NCI-H2029 (cell line): Measurements from ENCODE around the gene WDFY2.
A peak's percentile ranks its signal among the peaks of the same experiment; 100 is the strongest.
"Not testable (repeated sequence)": the region's sequence is repeated elsewhere in the genome, so short reads cannot be mapped to it uniquely, and the experiment has no call there.

Experiments
- DNase-seq: peaks from one replicate; lab custom pipeline; 2025; lab: John Stamatoyannopoulos, UW

Gene WDFY2

DNA sequence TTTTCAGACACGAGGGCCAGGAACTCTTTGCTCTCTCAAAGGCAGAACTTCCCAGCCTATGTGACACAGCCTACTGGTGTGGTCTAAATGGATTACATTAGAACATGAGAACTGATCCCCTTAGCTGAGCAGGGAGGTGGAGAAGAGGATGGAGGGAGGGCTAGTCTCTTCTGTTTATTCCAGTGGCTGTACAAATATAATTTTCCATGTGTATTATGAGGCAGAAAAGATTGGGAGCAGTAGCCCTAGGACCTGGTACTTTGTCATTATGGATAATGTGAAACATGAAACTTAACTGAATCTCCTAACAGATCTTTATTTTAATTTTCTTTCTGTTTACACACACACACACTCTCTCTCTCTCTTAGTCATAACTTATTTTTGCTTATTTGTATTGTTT, 82.1 kb downstream of the WDFY2 start:
- DNase-seq: no peak

DNA sequence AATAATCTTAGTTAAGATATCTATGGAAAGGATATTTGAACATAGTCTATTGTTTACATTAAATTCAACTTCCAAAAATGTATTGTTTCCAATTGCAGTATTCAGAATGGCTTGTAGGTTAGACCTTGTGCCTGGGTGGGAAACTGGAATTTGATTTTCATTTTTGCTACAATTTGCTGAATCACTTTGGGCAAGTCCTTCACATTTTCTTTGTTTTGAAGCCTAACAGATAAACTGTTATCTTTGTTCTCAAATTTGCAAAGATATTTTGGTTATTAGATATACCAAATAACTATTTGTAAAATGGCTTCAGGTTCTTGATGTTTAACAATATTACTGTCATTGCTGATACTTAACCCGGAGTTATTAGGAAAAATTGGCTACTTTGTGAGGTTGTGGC, 82.6 kb downstream of the WDFY2 start:
- DNase-seq: no peak

DNA sequence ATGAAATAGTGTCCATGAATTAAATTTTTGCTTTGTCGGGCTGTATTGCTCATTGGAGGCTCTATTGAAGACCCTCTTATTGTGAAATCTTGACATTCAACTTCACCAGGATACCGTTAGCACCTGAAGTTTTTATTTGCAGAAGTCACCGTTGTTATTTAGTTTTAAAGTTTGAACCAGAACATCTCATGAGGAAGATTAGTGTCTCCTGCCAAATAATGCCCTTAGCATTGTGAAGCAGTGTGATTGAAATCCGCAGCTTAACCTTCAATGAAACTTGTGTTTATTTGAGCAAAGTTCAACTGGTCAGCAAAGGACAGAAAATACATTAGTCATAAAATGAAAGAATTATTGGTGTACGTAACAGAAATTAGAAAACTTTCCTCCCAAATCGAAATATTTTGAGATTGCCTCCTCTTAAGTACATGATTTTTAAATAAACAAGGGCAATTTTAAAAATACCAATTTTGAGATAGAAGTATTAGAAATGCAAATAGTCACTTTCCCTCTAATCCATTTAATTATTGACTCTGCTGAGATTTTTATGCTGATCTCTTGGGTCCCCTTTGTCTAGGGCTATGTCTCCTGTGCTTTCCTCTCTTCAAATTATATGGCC, 84.4 kb downstream of the WDFY2 start:
- DNase-seq: no peak

DNA sequence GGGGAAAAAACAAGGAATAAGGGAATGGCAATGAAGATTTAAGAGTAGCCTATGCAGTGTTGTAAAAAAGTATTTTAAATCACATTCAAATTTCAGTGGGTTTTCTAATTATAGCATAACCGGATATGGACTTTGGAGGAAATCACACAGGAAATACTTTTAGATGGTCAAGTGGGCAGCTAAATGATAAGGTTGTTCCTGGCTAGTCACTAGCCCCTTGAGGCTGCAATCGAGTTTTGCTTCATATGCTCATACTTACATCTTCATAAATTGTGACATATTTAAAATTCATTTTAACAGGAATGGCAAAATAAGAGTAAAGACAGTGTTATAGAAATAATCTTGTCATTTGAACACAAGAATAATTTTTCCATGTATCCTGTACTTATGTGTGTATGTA, 88.9 kb downstream of the WDFY2 start:
- no peak for DNase-seq

DNA sequence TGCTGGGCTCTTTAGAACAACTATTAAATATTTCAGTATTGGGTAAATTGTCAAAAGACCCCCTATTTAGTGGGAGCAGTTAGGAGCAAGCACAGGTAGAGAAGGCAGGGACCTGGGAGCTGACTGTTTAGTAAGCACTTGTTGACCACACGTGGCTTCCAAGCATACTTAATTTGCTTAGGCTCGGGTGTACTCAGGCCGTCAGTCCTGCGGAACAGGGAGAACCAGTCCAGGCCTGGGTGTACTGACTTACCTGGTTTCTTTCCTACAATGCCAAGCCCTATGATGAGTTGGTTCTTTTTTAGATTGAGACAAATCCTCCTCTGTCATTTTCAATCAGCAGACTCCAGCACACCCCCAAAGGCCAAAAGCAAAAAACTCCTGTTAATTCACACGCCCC, 90.0 kb downstream of the WDFY2 start:
- DNase-seq: peak; percentile 64

DNA sequence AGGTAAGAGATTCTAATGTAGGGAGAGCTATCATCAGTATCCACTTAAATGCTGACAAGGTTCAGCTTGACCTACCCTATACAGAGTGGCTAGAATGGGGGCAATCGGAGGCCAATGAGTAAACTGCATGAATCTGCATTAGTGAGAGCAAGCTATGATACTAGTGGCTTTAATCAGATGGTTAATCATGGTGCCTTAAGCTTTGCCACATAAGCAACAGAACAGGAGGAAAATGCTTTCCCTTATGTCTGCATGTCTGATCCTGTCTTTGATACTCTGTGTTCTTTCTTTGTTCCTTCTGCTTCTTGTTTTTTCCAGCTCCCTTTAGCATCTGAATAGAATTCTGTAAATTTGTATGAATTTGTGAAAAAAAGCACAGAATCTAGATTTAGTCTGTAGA, 91.1 kb downstream of the WDFY2 start:
- no peak for DNase-seq

DNA sequence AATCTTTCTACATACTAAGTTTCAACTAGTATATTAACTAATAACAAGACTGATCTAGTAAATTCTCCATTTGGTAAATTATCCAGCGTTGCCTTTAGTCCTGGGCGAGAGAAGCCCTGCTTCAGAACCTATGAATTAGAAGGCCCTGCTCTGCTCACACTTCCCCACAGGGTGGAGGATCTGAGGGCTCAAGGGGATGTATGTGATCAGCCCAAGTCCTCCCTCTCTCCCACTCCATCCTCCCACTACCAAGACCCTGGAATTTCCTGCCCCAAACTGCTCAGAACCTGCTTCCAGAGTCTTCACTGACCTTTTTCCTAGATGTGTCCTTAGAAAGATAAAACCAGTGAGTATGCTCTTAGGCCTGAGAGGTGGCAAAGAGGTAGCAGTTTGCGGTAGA, 91.6 kb downstream of the WDFY2 start:
- no peak for DNase-seq

DNA sequence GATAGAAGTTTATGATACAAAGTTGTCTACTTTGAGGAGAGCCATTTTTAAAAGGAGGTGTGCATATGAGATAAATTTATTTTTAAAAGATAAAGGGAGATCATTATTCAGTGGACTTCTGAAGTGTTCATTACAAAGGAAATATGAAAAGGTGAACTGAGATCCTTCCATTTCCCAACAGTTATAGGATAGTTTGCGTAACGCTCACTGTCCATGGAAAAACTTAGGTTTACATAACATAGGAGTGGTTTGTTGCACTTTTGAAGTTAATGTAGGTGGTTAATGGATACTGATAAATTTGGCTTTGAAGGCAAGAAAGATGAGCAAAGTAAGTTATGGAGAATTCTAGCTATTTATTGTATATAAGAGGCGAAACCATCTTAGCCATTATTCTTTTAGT, 92.5 kb downstream of the WDFY2 start:
- DNase-seq: no peak

DNA sequence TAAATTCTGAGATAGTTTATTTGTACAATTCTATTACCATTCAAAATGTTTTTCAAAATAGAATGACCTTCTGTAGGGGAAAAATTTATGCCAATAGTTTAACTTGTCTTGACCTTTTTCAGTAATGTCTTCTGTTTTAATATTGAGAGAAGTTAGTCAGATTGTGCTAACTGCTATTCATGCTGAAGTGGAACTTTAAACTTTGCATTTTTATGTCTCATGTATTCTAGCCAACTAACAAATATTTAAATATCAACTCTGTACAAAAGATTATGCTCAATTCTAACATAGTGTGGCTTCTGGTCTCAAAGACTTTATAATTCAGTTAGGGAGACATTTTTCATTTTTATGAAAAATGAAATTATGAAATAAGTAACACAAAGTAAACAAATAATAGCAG, 94.2 kb downstream of the WDFY2 start:
- no peak for DNase-seq

DNA sequence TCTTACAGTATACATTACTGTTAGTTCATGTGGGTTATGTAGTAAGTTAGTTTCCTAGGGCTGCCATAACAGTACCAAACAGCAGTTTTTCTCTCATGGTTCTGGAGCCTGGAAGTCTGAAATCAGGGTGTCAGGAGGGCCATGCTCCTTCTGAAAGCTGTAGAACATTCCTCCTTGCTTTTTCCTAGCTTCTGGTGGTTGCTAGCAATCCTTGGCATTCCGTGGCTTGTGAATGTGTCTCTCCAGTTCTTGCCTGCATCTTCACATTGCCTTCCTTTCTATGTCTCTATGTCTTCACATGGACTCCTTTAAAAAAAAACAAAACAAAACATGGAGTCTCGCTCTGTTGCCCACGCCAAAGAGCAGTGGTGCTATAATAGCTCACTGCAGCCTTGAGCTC, 95.4 kb downstream of the WDFY2 start:
- no peak for DNase-seq

DNA sequence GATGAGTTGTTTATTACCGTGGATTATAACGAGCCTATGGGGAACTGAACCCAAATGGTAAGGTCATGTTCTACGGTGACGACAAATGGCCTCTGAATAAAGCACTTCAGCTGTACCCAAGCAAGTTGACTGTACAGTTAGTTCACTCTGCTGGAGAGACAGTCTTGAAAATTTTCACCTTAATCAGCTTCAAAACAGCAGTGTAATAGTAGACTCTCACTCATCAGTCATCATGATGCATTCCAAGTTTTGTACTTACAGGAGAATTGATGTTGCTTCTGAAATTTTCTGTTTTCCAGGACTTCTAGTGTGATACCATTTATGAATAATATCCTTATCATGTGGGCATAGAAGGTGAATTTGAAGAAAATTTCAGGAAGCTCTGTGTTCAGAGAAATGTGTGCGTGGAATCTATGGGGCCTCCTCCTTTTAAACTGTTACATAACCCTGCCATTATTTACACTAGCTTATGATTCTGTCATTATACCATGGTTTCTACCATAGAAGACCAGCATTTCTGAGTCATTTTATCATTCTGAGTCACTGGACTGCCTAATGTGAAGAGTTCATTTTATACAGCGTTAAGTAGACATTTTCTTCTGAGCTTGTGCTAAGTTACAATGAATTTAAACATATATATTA, 96.9 kb downstream of the WDFY2 start:
- DNase-seq: no peak

DNA sequence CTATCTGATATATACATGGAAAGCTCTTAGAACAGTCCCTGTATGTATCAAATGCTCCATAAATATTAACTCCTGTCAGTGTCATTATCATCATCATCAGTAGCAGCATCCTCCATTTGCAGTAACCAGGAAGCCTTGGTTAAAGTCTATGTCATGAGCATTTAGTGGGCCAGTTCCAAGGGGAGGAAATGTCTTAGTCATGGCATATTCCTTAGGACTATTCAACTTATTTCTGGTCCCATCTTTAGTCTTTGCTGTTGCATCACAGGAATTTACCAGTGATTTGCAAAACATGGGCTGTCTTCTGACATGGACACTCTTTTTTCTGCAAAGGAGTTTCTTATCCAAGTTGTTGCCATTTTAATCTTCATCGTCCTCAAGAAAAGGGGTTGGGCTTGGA, 98.4 kb downstream of the WDFY2 start:
- no peak for DNase-seq

DNA sequence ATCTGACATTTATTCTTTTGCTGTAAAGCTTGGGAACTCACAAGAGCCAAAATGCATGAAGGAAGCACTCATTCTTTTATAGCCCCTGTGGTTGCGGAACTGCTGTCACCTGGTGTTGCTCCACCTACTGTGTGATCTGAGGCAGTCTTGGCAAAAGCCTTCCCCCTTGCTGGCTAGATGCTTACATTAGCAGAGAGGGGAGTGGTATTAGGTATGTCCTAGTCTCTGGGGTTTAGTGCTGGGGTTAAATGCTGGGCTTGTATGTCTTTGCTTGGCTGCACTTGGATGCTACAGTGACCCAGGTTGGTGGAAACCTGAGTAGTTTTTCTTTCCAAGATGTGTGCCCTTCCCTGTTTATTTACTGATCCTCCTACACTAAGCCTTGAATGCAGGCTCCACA, 99.3 kb downstream of the WDFY2 start:
- no peak for DNase-seq

DNA sequence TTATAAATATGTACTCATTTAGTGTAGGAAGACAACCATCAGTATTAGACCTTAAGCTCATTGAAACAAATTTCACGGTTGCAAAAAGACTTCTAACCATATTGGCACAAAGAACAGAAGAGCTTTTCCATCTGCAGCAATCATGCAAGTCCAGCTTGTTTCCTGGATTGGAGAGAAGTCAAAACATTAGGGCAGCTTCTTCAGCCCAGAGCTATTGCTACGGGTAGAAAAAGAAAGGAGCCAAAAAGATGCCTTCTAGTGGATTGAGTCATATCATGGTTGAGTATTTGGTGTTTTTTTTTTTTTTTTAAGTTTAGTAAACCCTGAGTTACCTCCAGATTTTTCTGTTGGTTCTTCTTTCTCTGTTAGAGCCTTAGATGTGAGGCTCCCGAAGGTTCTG, 99.8 kb downstream of the WDFY2 start:
- DNase-seq: no peak

DNA sequence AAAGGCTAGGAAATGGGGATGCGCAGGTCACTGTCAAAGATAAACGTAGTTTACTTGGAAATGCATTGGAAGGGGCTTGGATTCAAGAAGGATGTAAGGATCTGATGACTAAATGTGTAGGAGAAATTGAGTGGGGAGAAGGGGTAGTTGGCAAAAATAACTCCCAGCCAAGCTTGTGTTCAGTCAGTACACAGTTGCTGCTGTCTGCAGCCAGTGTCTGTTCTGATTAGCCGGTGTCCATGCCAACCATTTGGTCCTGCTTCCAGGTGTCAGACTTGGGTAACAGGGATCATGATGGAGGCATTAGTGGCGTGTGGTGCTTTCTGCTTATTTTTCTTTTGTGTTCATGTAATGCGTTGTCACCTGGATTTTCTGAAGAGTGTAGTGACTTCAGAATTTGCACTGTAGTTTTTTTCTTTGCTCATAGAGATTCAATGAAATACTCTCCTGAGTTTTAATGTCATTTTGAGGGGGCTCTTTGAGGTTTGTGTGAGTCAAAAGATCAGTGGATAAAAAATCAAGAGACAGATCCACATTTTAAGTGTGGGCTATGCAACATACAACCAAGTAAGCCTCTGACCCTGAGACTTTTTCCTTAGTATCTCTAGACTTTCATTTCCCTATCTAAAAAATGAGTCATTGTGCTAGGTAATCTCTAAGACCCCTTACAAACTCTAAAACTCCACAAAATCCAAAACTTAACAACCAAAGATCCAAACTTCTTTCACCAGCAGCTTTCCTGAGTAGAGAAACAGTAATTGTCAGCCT, 103.9 kb downstream of the WDFY2 start:
- no peak for DNase-seq

DNA sequence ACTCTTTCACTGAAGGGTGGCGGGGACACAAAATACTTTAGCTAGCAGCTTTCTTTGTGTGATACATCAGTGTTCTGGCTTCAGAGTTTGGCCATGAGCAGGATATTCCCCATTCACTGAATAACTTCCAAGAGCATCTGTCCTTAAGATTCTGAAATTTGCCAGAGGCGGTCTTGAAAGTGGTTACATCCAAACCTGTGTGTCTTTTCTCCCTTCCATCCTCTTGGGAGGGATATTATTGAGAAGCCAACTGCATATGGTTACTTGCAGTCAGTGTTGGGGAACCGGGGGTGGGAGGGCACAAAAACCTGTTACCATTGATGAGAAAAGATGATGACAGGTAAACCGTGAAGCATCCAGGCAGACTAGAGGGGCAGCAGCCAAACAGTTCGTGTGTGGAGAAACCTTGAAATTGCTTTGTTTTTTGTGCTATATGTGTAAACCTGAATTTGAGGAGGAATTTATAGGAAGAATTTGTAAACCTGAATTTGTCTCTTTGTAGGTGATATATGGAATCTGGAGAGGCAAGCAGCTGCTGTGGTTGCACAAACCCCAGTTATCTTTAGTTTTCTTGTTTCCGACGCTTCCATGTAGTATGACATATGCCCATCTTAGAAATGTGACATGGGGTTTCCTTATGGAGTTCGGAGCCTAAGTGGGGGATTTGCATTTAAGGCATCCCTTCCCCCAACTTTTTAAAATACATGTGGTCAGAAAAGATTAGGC, 104.8 kb downstream of the WDFY2 start:
- no peak for DNase-seq

DNA sequence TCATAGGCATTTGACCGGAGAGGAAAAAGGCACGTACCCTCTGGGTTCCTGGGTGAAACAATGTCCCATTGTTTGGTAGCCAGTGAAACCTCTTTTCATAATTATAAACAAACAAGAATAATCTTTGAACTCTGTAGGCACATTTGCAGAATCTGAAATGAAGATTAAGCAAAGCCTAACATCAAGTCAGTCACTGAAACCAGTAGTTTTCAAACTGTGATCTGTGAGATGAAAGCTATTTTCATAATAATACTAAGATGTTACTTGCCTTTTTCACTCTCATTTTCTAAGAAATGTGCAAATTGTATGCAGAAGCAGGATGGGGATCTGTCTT, 105.4 kb downstream of the WDFY2 start:
- DNase-seq: no peak

DNA sequence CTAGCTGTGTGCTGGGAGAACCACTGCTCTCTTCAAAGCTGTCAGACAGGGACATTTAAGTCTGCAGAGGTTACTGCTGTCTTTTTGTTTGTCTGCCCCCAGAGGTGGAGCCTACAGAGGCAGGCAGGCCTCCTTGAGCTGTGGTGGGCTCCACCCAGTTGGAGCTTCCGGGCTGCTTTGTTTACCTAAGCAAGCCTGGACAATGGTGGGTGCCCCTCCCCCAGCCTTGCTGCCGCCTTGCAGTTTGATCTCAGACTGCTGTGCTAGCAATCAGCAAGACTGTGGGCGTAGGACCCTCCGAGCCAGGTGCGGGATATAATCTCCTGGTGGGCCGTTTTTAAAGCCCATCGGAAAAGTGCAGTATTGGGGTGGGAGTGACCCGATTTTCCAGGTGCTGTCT, 111.4 kb downstream of the WDFY2 start:
- not testable (repeated sequence) for DNase-seq

DNA sequence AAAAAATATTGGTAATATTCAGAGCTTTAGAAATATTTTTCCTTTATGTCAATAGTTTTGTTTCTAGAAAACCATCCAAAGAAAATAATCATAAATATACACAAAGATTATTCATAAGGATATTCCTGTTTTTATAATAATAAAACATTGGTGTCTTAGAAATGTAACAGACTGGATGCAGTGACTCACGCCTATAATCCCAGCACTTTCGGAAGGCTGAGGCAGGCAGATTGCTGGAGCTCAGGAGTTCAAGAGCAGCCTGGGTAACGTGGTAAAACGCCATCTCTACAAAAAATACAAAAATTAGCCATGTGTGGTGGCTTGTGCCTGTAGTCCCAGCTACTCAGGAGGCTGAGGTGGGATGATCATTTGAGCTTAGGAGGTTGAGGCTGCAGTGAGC, 112.9 kb downstream of the WDFY2 start:
- DNase-seq: no peak

DNA sequence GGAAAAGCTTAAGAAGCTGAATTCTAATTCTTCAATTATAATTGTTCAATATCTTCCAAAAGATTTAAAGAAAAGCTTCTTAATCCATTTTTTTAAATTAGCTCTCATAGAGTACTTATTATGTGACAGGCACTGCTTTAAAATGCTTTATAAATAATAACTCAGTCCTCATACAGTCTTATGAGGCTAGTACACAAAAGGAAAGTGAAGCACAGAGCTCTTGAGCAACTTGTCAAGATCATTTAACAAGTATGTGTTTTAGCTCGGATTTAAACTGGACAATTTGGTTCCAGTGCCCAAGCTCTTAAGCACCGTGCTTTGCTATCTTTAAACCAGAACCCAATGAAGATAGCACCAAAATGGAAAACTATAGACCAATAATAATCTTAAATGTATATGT, 113.6 kb downstream of the WDFY2 start:
- DNase-seq: no peak

DNA sequence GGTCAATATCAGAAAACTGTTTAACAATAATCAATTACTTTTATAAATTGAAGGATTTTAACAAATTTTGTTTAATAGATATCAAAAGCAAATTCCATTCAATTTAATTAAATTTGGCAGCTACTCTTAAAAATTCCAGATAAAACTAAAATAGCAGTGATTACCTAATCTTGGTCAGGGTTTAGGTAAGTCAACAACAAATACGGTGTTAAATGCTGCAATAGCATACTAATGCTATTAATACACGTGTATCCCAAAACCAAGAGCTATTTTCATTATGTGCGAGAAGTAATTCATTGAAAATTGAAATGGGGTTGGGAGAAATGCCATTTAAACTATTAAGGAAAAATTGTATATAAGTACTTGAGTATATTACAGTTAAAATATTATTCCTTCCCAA, 114.1 kb downstream of the WDFY2 start:
- no peak for DNase-seq

DNA sequence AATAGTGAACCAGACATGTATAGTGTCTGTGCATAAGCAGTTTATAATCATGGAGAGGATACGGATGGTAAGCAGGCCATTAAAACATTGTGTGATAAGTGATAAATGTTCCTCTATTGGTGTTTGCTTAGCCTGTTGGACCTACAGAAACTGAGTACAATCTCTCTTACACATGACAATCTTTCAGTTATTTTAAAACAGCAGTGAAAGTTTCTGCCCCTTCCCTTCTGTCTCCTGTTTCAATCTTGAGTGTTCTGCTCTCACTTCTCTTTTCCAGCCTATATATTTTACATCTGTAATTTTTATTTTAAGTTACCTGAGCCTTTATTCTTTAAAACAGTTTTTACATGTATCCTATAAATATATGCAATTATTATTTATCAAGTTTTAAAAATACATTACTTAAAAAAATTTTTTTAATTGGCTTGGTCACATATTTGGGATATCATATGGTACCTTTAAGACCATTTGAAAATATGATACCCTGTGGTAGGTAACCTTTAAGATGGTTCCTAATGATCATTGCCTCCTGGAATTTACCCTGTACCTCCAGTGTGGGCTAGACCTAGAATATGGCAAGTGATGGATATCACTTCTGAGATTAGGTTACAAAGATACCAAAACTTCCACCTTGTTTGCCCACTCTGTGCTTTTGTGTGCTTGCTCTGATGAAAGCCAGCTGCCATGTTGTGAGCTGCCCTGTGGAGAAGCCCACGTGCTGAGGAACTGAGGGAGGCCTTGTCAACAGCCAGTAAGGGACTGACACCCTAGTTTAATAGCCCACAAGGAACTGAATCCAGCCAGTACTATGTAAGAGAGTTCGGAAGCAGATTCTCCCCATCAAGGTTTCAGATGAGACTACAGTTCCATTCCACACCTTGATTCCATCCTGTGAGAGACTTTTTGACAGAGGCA, 120.4 kb downstream of the WDFY2 start:
- no peak for DNase-seq
